Hepatocyte (in vitro differentiated cells): ENCODE measurements around the gene OR10G6. TPM values are rescaled to one million over a fixed set of nuclear protein-coding genes. Genes with fewer than 3 reads are reported as not detected.

ENCODE experiments used
- polyA plus RNA-seq: library from polyadenylated mRNA; unstranded; fragments of >200 nt; fragmentation: Nextera tagmentation; extraction: Ambion mirVana; gene quantifications from 2 replicates; pipeline ENCODE4 v1.2.1, GENCODE V29; 2016
- total RNA-seq: library from RNA; depleted of rRNA; stranded (reverse); fragments of >200 nt; gene quantifications from 2 replicates; pipeline ENCODE4 v1.2.3, GENCODE V29; 2014

The OR10G6 gene
- total and polyA plus RNA-seq, 2 experiments from 2014 or later = not detected

Other genes with a start within 250 kb of the OR10G6 start
- not detected in 2 replicates for gene OR6X1, start 240.6 kb downstream of the OR10G6 start, total RNA-seq
- gene OR6X1, start 240.6 kb downstream of the OR10G6 start, polyA plus RNA-seq = not detected in 2 replicates
- gene OR6M1, start 188.8 kb downstream of the OR10G6 start, total RNA-seq = not detected in 2 replicates
- not detected in 2 replicates for gene OR6M1, start 188.8 kb downstream of the OR10G6 start, polyA plus RNA-seq
- not detected in 2 replicates for gene TMEM225, start 109.5 kb downstream of the OR10G6 start, total RNA-seq
- 0.13 TPM in 1 of 2 replicates, not detected in the other for gene TMEM225, start 109.5 kb downstream of the OR10G6 start, polyA plus RNA-seq
- gene OR8D4, start 93.0 kb downstream of the OR10G6 start, total RNA-seq = 0.90 and 1.1 TPM in 2 replicates
- 0.54 TPM in 1 of 2 replicates, not detected in the other for gene OR8D4, start 93.0 kb downstream of the OR10G6 start, polyA plus RNA-seq
- gene OR4D5, start 55.5 kb downstream of the OR10G6 start, total RNA-seq = 0.32 and 0.77 TPM in 2 replicates
- not detected in 2 replicates for gene OR4D5, start 55.5 kb downstream of the OR10G6 start, polyA plus RNA-seq
- not detected in 2 replicates for gene OR6T1, start 51.3 kb downstream of the OR10G6 start, total RNA-seq
- not detected in 2 replicates for gene OR6T1, start 51.3 kb downstream of the OR10G6 start, polyA plus RNA-seq
- not detected in 2 replicates for gene OR10S1, start 17.4 kb downstream of the OR10G6 start, total RNA-seq
- not detected in 2 replicates for gene OR10S1, start 17.4 kb downstream of the OR10G6 start, polyA plus RNA-seq
- gene OR10G4, start 17.8 kb upstream of the OR10G6 start, total RNA-seq = 0.17 and 0.64 TPM in 2 replicates
- not detected in 2 replicates for gene OR10G4, start 17.8 kb upstream of the OR10G6 start, polyA plus RNA-seq
- gene OR10G9, start 27.9 kb upstream of the OR10G6 start, total RNA-seq = not detected in 2 replicates
- not detected in 2 replicates for gene OR10G9, start 27.9 kb upstream of the OR10G6 start, polyA plus RNA-seq
- gene OR10G8, start 31.6 kb upstream of the OR10G6 start, total RNA-seq = 0.16 and 0.47 TPM in 2 replicates
- not detected in 2 replicates for gene OR10G8, start 31.6 kb upstream of the OR10G6 start, polyA plus RNA-seq
- not detected in 2 replicates for gene OR10G7, start 46.2 kb upstream of the OR10G6 start, total RNA-seq
- not detected in 2 replicates for gene OR10G7, start 46.2 kb upstream of the OR10G6 start, polyA plus RNA-seq
- gene VWA5A, start 120.3 kb upstream of the OR10G6 start, total RNA-seq = 19.1 and 21.6 TPM in 2 replicates
- 18.9 and 26.3 TPM in 2 replicates for gene VWA5A, start 120.3 kb upstream of the OR10G6 start, polyA plus RNA-seq
- gene OR10D3, start 188.2 kb upstream of the OR10G6 start, total RNA-seq = 0.03 TPM in 1 of 2 replicates, not detected in the other
- gene OR10D3, start 188.2 kb upstream of the OR10G6 start, polyA plus RNA-seq = not detected in 2 replicates
- gene OR8G1, start 245.9 kb upstream of the OR10G6 start, total RNA-seq = not detected in 2 replicates
- not detected in 2 replicates for gene OR8G1, start 245.9 kb upstream of the OR10G6 start, polyA plus RNA-seq